ENCODE measurements around the gene SPI1. TPM values are rescaled to one million over a fixed set of nuclear protein-coding genes. Genes with fewer than 3 reads are reported as not detected.

The SPI1 gene
- total RNA-seq, 1 donor from 2014 or later: not detected

- Histone ChIP-seq H3K4me1 (ENCODE audit: insufficient read depth, low read length) (peaks cover 6% of the 10 kb centered on the region), H3K4me3 (ENCODE audit: insufficient read depth, low read depth, low read length) (no peak overlapping the region), H2AFZ (ENCODE audit: low read depth, low read length) (peak overlapping the region; percentile 56), H3K9ac (ENCODE audit: low read length) (peak overlapping the region; percentile 31), H4K20me1 (ENCODE audit: insufficient read depth, low read length) (no peaks in the 10 kb centered on the region), H3K4me2 (ENCODE audit: low read length) (no peak overlapping the region), H3K36me3 (ENCODE audit: insufficient read depth, low read length) (no peaks in the 10 kb centered on the region), H3K27me3 (ENCODE audit: insufficient read depth, low read length) (no peaks in the 10 kb centered on the region), H3K27ac (ENCODE audit: low read depth, low read length) (peak overlapping the region; percentile 42), H3K9me3 (ENCODE audit: insufficient read depth, low read depth, low read length) (no peaks in the 10 kb centered on the region), H3K79me2 (ENCODE audit: insufficient read depth, low read length) (no peaks in the 10 kb centered on the region)
- DNase-seq (ENCODE audit: low read depth): no peak
- TF ChIP-seq, protein P1, sequence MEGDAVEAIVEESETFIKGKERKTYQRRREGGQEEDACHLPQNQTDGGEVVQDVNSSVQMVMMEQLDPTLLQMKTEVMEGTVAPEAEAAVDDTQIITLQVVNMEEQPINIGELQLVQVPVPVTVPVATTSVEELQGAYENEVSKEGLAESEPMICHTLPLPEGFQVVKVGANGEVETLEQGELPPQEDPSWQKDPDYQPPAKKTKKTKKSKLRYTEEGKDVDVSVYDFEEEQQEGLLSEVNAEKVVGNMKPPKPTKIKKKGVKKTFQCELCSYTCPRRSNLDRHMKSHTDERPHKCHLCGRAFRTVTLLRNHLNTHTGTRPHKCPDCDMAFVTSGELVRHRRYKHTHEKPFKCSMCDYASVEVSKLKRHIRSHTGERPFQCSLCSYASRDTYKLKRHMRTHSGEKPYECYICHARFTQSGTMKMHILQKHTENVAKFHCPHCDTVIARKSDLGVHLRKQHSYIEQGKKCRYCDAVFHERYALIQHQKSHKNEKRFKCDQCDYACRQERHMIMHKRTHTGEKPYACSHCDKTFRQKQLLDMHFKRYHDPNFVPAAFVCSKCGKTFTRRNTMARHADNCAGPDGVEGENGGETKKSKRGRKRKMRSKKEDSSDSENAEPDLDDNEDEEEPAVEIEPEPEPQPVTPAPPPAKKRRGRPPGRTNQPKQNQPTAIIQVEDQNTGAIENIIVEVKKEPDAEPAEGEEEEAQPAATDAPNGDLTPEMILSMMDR (IDR thresholded peaks at IDR 0.05; ENCODE audit: insufficient read depth, low read depth, low read length): no peak
- TF ChIP-seq EZH2 (IDR thresholded peaks at IDR 0.05; ENCODE audit: insufficient read depth, low read length): no peak
- Mint-ChIP-seq H3K9me3 (ENCODE audit: unreplicated experiment) (no peaks in the 10 kb centered on the region), H3K4me3 (ENCODE audit: unreplicated experiment) (no peak overlapping the region), H3K4me1 (ENCODE audit: low read depth, unreplicated experiment) (peaks cover 17% of the 10 kb centered on the region), H3K27ac (ENCODE audit: unreplicated experiment) (no peak overlapping the region), H3K36me3 (ENCODE audit: low read depth, unreplicated experiment) (no peaks in the 10 kb centered on the region), H3K27me3 (ENCODE audit: low read depth, unreplicated experiment) (no peaks in the 10 kb centered on the region)
- no peak for FAIRE-seq
These were observed 16.2 kb upstream of the SPI1 start for GRCh38 chr11:47394322-47395222.

- TF ChIP-seq EZH2 (IDR thresholded peaks at IDR 0.05; ENCODE audit: insufficient read depth, low read length): no peak
- TF ChIP-seq, protein P1 (IDR thresholded peaks at IDR 0.05; ENCODE audit: insufficient read depth, low read depth, low read length): no peak
- FAIRE-seq: no peak
These were observed 15.6 kb upstream of the SPI1 start for GRCh38 chr11:47394050-47394321.

More at GRCh38 chr11:47394050-47394321, 15.6 kb upstream of the SPI1 start:
- Mint-ChIP-seq H3K27ac (ENCODE audit: unreplicated experiment) (peak overlapping the region; percentile 80), H3K9me3 (ENCODE audit: unreplicated experiment) (no peaks in the 10 kb centered on the region), H3K4me1 (ENCODE audit: low read depth, unreplicated experiment) (peaks cover 17% of the 10 kb centered on the region), H3K27me3 (ENCODE audit: low read depth, unreplicated experiment) (no peaks in the 10 kb centered on the region), H3K36me3 (ENCODE audit: low read depth, unreplicated experiment) (no peaks in the 10 kb centered on the region), H3K4me3 (ENCODE audit: unreplicated experiment) (no peak overlapping the region)
- Histone ChIP-seq H4K20me1 (ENCODE audit: insufficient read depth, low read length) (no peaks in the 10 kb centered on the region), H3K9me3 (ENCODE audit: insufficient read depth, low read depth, low read length) (no peaks in the 10 kb centered on the region), H3K27me3 (ENCODE audit: insufficient read depth, low read length) (no peaks in the 10 kb centered on the region), H3K36me3 (ENCODE audit: insufficient read depth, low read length) (no peaks in the 10 kb centered on the region), H3K4me1 (ENCODE audit: insufficient read depth, low read length) (peaks cover 6% of the 10 kb centered on the region), H3K4me3 (ENCODE audit: insufficient read depth, low read depth, low read length) (no peak overlapping the region), H3K27ac (ENCODE audit: low read depth, low read length) (no peak overlapping the region), H3K9ac (ENCODE audit: low read length) (no peak overlapping the region), H2AFZ (ENCODE audit: low read depth, low read length) (no peak overlapping the region), H3K4me2 (ENCODE audit: low read length) (no peak overlapping the region), H3K79me2 (ENCODE audit: insufficient read depth, low read length) (no peaks in the 10 kb centered on the region)
- no peak for DNase-seq (ENCODE audit: low read depth)

Data from astrocyte (in vitro differentiated cells and primary cell).